ENCODE results near the gene SORCS1.

- TF ChIP-seq CTCF (IDR thresholded peaks at IDR 0.05; ENCODE audit: low read length) = no peak
- no peak for TF ChIP-seq EZH2 (IDR thresholded peaks at IDR 0.05; ENCODE audit: borderline replicate concordance, low read length)
Observed at GRCh38 chr10:106661133-106661766, 503.3 kb downstream of the SORCS1 start.
